Left lung (tissue), 10 donors: Measurements from ENCODE around the gene UBC. TPM values are rescaled to one million over a fixed set of nuclear protein-coding genes. Genes with fewer than 3 reads are reported as not detected.
A peak's percentile ranks its signal among the peaks of the same experiment; 100 is the strongest.
"Not testable (repeated sequence)": the region's sequence is repeated elsewhere in the genome, so short reads cannot be mapped to it uniquely, and the experiment has no call there.

ENCODE experiments used
- ATAC-seq: fragments of 200-7000 bp; cut with Tn5 transposase; one replicate; pipeline ENCODE4 v1.9.1; 2020; ENCODE audit warnings: moderate library complexity
- DNase-seq, 4 donors: peaks; one replicate each; pipeline ENCODE4 v3.0.0-alpha.2; 2013 to 2020
- H3K27ac ChIP-seq, 2 donors: fragments of 200-600 bp; sonication (generic) in 1 of 2; one replicate each; pipeline versions ENCODE4 v1.5.0 to v1.8.0; 2020 to 2021
- H3K27me3 ChIP-seq, 2 donors: fragments of 200-600 bp; sonication (generic) in 1 of 2; one replicate each; pipeline versions ENCODE4 v1.5.0 to v1.8.0; 2020 to 2021
- H3K36me3 ChIP-seq, 2 donors: fragments of 200-600 bp; sonication (generic) in 1 of 2; one replicate each; pipeline versions ENCODE4 v1.5.0 to v1.8.0; 2020 to 2021
- H3K4me1 ChIP-seq, 2 donors: fragments of 200-600 bp; one replicate each; pipeline ENCODE4 v1.8.0; 2021
- H3K4me3 ChIP-seq, 2 donors: fragments of 200-600 bp; sonication (generic) in 1 of 2; one replicate each; pipeline versions ENCODE4 v1.5.0 to v1.8.0; 2020 to 2021; ENCODE audit warnings: mild to moderate bottlenecking in 1 of 2
- H3K9me3 ChIP-seq, 2 donors: fragments of 200-600 bp; sonication (generic) in 1 of 2; one replicate each; pipeline versions ENCODE4 v1.5.0 to v1.8.0; 2020 to 2021
- CTCF ChIP-seq, 2 donors: fragments of 200-600 bp; sonication (generic) in 1 of 2; IDR thresholded peaks; one replicate each; pipeline versions ENCODE4 v1.5.0 to v1.8.0; 2021; ENCODE audit warnings: antibody characterized with exemption in 2 of 2
- intact Hi-C, 2 donors: fragments of 100-400 bp; cut with DNase I; formaldehyde crosslinking; loops; one replicate each; pipeline versions ENCODE4 v1.11.2 to v1.14.2; 2022
- polyA plus RNA-seq, 6 donors: library from polyadenylated mRNA; unstranded; fragments of 120-200 nt; gene quantifications; one replicate each; pipeline ENCODE4 v1.2.1, GENCODE V29; 2013; ENCODE audit not compliant: insufficient read length in 6 of 6
- total RNA-seq, 2 donors: library from RNA; stranded (reverse); fragmentation: NEBNext Ultra II Directional; extraction: Animal tissue kit (Norgen Biotek cat#: 25700); gene quantifications; one replicate each; pipeline ENCODE4 v1.2.1, GENCODE V29; 2021
- donor health status: DM: no; HTN: yes; CAD: no.
- donor health status: DM: no; HTN: no; CAD: no.

UBC gene
- total and polyA plus RNA-seq, 8 donors = 701 to 1,167 (median 908) TPM

GRCh38 chr12:124923905-124924734 is 9.7 kb upstream of the UBC start:
- H3K4me1 ChIP-seq = peaks cover 6 to 54% of the 10 kb centered on the region in 2 donors
- no peak overlapping the region for H3K27ac ChIP-seq
- intact Hi-C loops = no loop called here
- H3K4me3 ChIP-seq = no peak overlapping the region
- TF ChIP-seq CTCF (IDR thresholded peaks at IDR 0.05) = no peak
- H3K36me3 ChIP-seq = no peaks in the 10 kb centered on the region
- H3K27me3 ChIP-seq = no peaks in the 10 kb centered on the region
- H3K9me3 ChIP-seq = no peaks in the 10 kb centered on the region
- DNase-seq = peak in 1 of 4 donors; percentile 24
- ATAC-seq = no peak

- DNase-seq (peak in 2 of 4 donors; percentile 74), ATAC-seq (peak; percentile 3)
- Histone ChIP-seq H3K27ac (peak overlapping the region; percentile 99), H3K36me3 (no peaks in the 10 kb centered on the region), H3K4me1 (peaks cover 20 to 60% of the 10 kb centered on the region in 2 donors), H3K9me3 (no peaks in the 10 kb centered on the region), H3K4me3 (peak overlapping the region; percentile 10 to 17), H3K27me3 (no peaks in the 10 kb centered on the region)
- TF ChIP-seq CTCF (IDR thresholded peaks at IDR 0.05) = no peak
- intact Hi-C loops = no loop called here
Measured at GRCh38 chr12:124921200-124922031, 7.0 kb upstream of the UBC start.

- Histone ChIP-seq H3K9me3 (no peaks in the 10 kb centered on the region), H3K27me3 (no peaks in the 10 kb centered on the region), H3K4me3 (no peak overlapping the region), H3K4me1 (peaks cover 26 to 69% of the 10 kb centered on the region in 2 donors), H3K27ac (peak overlapping the region; percentile 99), H3K36me3 (no peaks in the 10 kb centered on the region)
- no peak for TF ChIP-seq CTCF (IDR thresholded peaks at IDR 0.05)
- DNase-seq (no peak), ATAC-seq (no peak)
- intact Hi-C loops = no loop called here
Measured at GRCh38 chr12:124920353-124920935, 6.0 kb upstream of the UBC start.

- H3K4me3 ChIP-seq = no peak overlapping the region
- intact Hi-C loops = no loop called here
- DNase-seq = no peak
- H3K9me3 ChIP-seq = no peaks in the 10 kb centered on the region
- ATAC-seq = no peak
- H3K36me3 ChIP-seq = no peaks in the 10 kb centered on the region
- no peaks in the 10 kb centered on the region for H3K27me3 ChIP-seq
- H3K27ac ChIP-seq = peak overlapping the region; percentile 99
- no peak for TF ChIP-seq CTCF (IDR thresholded peaks at IDR 0.05)
- H3K4me1 ChIP-seq = peaks cover 28 to 73% of the 10 kb centered on the region in 2 donors
Measured at GRCh38 chr12:124919521-124920352, 5.3 kb upstream of the UBC start.

- H3K4me1 ChIP-seq = peaks cover 28 to 67% of the 10 kb centered on the region in 2 donors
- intact Hi-C loops, DNase-seq, H3K27me3 ChIP-seq, H3K9me3 ChIP-seq, H3K36me3 ChIP-seq, ATAC-seq: not testable (repeated sequence)
- peak overlapping the region; percentile 99 for H3K27ac ChIP-seq
- peak overlapping the region in 1 of 2 donors; percentile 83 for H3K4me3 ChIP-seq
Measured at GRCh38 chr12:124918622-124918988, 4.2 kb upstream of the UBC start.
